GM12874 (cell line): ENCODE results near the gene UST.

Experiments
- CTCF ChIP-seq: IDR thresholded peaks from 2 replicates; pipeline ENCODE4 v1.5.1; 2011; ENCODE audit warnings: low read depth, mild to moderate bottlenecking, control low read depth, low read length, moderate library complexity; ENCODE audit not compliant: insufficient read depth

UST gene

GRCh38 chr6:148704400-148705246, 42.2 kb upstream of the UST start:
- TF ChIP-seq CTCF = no peak

DNA sequence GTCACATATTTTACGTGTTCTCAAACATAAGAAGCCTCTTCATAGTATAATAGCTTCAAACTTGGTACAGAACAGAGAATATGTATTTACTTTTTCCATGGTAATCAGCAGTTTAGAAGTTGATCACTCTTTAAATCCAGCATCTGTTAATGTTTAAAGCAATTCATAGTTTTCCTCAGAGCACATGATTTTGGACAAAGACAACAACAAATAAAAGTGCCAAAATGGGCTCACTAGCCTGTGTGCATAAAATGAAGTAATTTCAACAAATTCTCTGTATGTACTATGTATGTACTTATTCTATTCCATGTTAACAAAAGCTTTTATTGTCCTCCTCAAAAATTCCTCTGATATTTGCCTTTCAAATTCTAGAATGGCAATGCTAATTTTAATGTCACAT, 38.1 kb upstream of the UST start:
- TF ChIP-seq CTCF = no peak

- no peak for TF ChIP-seq CTCF
Observed at GRCh38 chr6:148709577-148709976, 37.3 kb upstream of the UST start.

DNA sequence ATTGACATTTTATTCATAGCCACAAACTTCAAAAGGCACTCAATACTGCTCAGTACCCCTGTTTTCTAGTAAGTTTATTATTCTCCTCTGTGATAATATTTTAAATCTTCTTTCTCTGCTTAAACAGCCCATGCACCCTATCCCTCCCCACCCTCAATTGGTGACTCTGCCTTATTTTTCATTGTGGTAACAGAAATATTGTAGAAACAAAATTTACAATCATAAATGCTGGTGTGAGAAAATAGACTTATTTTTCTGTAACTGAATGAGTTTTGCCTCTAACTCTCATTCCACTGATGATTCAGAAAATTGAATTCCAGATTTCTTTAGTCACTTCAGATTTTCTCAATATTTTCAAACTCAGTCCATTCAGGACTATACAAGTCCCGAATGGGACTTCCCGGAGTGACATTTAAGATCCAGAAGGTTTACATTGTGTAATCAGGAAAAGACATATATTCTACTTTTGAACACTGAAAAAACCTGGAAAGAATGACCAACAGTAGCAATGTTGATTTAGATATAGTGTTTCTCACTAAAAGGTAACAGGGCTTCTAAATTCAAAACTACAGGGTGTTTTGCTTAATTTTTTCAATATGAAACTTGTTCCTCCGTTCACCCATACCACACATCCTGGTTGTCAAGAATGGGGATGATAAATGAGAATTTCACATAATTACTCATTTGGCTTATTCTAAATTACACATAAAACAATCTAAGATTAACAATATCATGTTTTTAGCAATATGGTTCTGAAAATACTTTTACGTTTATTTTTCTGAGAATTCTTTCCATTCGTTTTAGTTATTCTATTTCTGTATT, 34.8 kb upstream of the UST start:
- no peak for TF ChIP-seq CTCF

DNA sequence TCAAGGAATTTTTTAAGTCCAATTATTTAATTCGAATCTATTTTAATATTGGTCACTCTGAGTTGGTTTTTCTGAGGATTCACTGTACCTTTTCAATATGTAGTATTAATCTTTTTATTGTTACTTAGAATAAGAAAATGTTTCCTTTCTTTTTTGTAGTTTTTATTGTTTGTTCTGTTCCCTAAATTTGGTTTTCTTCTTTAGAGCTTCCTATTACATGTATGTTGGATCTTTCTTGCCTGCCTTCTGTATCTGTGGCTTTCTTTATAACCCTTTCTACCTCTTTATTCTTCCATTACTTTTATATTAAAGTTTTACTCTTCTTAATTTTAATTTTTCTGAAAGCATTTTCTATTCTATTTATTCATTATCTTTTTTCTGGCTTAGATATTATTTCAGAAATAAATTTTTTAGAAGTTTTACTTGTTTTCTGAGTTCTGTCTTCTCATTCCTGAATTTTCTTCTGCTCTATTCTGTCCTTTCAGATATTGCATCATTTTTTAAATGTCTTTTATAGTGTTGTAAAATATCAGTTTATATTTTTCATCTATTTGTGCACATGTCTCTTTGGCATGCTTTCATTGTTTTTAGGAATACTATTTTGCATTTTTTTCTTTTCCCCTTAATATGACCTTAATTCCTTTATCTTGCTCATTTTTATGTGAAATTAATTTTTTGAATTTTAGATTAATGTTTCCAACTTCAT, 33.6 kb upstream of the UST start:
- no peak for TF ChIP-seq CTCF

DNA sequence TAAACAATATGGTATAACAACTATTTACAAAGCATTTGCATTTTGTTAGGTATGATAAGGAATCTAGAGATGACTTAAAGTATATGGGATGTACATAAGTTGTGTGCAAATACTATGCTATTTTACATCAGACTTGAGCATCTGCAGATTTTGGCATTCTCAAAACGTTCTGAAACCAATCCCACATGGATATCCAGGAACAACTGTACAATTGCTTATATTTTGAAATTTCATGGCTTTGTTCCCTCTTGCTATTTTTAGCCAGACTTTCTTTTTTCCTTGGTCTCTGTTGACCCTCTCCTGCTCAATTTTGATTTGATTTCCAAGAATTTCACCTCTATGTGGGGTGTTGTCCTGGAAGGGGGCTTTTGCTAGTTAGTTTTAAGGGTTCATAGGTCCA, 32.9 kb upstream of the UST start:
- no peak for TF ChIP-seq CTCF

- no peak for TF ChIP-seq CTCF
Observed at GRCh38 chr6:148716811-148717210, 30.0 kb upstream of the UST start.
